GM23338 (cell line): Measurements from ENCODE around the gene GJA10. TPM values are rescaled to one million over a fixed set of nuclear protein-coding genes. Genes with fewer than 3 reads are reported as not detected.

Experiments
- ATAC-seq: fragments of 200-7000 bp; cut with Tn5 transposase; 3 replicates; pipeline ENCODE4 v1.9.1; 2020
- DNase-seq: peaks from one replicate; pipeline ENCODE4 v3.0.0-alpha.2; 2015; ENCODE audit warnings: low spot score
- H2AFZ ChIP-seq: fragments of 200-600 bp; sonication (generic); 2 replicates; pipeline ENCODE4 v1.8.0; 2016; ENCODE audit warnings: antibody characterized with exemption, mild to moderate bottlenecking, moderate library complexity
- H3F3A ChIP-seq: fragments of 200-600 bp; sonication (generic); replicated peaks from 2 replicates; pipeline ENCODE4 v1.8.0; 2017; ENCODE audit warnings: antibody characterized with exemption, mixed run types, low read depth
- H3K27ac ChIP-seq: fragments of 200-600 bp; sonication (generic); 2 replicates; pipeline ENCODE4 v1.6.1; 2016; ENCODE audit warnings: low read depth
- H3K27me3 ChIP-seq: fragments of 200-600 bp; sonication (generic); 2 replicates; pipeline ENCODE4 v1.8.0; 2016; ENCODE audit warnings: mild to moderate bottlenecking, mixed run types, moderate library complexity; ENCODE audit not compliant: insufficient read depth
- H3K36me3 ChIP-seq: fragments of 200-600 bp; sonication (generic); 2 replicates; pipeline ENCODE4 v1.8.0; 2016; ENCODE audit warnings: mild to moderate bottlenecking; ENCODE audit not compliant: insufficient read depth
- H3K4me1 ChIP-seq: fragments of 200-600 bp; sonication (generic); 2 replicates; pipeline ENCODE4 v1.8.0; 2016; ENCODE audit warnings: mild to moderate bottlenecking, moderate library complexity; ENCODE audit not compliant: insufficient read depth
- H3K4me2 ChIP-seq: fragments of 200-600 bp; sonication (generic); 2 replicates; pipeline ENCODE4 v1.7.1; 2017; ENCODE audit warnings: mixed run types
- H3K4me3 ChIP-seq: fragments of 200-600 bp; sonication (generic); 2 replicates; pipeline ENCODE4 v1.6.1; 2016; ENCODE audit warnings: mixed run types
- H3K79me2 ChIP-seq: fragments of 200-600 bp; sonication (generic); replicated peaks from 2 replicates; pipeline ENCODE4 v1.8.0; 2017; ENCODE audit warnings: mild to moderate bottlenecking; ENCODE audit not compliant: insufficient read depth
- H3K9me2 ChIP-seq: fragments of 200-600 bp; sonication (generic); 2 replicates; pipeline ENCODE4 v1.8.0; 2017; ENCODE audit not compliant: insufficient read depth
- H4K20me1 ChIP-seq: fragments of 200-600 bp; sonication (generic); replicated peaks from 2 replicates; pipeline ENCODE4 v1.8.0; 2017; ENCODE audit warnings: mild to moderate bottlenecking; ENCODE audit not compliant: insufficient read depth
- H3K27ac Mint-ChIP-seq: 2 replicates; pipeline ENCODE4 v1.8.0; 2020; ENCODE audit warnings: inconsistent platforms, mild to moderate bottlenecking, moderate library complexity, mixed read lengths
- H3K27me3 Mint-ChIP-seq: 3 replicates; pipeline ENCODE4 v1.8.0; 2022; ENCODE audit warnings: low read depth, mild to moderate bottlenecking, moderate library complexity, mixed read lengths, inconsistent platforms; ENCODE audit not compliant: insufficient read depth, poor library complexity
- H3K36me3 Mint-ChIP-seq: 3 replicates; pipeline ENCODE4 v1.8.0; 2021; ENCODE audit warnings: low read depth, mild to moderate bottlenecking, inconsistent platforms, moderate library complexity, mixed read lengths
- H3K4me1 Mint-ChIP-seq: 3 replicates; pipeline ENCODE4 v1.8.0; 2020; ENCODE audit warnings: mild to moderate bottlenecking, inconsistent platforms, mixed read lengths
- H3K4me3 Mint-ChIP-seq: 3 replicates; pipeline ENCODE4 v1.8.0; 2021; ENCODE audit warnings: moderate library complexity, mild to moderate bottlenecking, inconsistent platforms, mixed read lengths
- H3K9me3 Mint-ChIP-seq: 3 replicates; pipeline ENCODE4 v1.8.0; 2020; ENCODE audit warnings: moderate library complexity, mild to moderate bottlenecking, inconsistent platforms, mixed read lengths
- CTCF ChIP-seq, 2 experiments: fragments of 200-600 bp in 1 of 2; sonication (generic) in 1 of 2; conservative IDR thresholded peaks; 2 replicates each; pipeline versions ENCODE4 v1.5.1 to v1.6.1; 2016 to 2017; ENCODE audit warnings: antibody characterized with exemption in 2 of 2, low read depth in 2 of 2, mild to moderate bottlenecking in 2 of 2, moderate library complexity in 1 of 2
- ETS1 ChIP-seq: IDR thresholded peaks from 2 replicates; pipeline ENCODE4 v1.6.1; 2016; ENCODE audit warnings: antibody characterized with exemption
- EZH2 ChIP-seq: fragments of 200-600 bp; sonication (generic); IDR thresholded peaks from one replicate; pipeline ENCODE4 v1.8.0; 2017; ENCODE audit warnings: antibody characterized with exemption, mild to moderate bottlenecking, low read depth; ENCODE audit not compliant: unreplicated experiment
- EZH2phosphoT487 ChIP-seq: fragments of 200-600 bp; sonication (generic); IDR thresholded peaks from one replicate; pipeline ENCODE4 v1.8.1; 2018; ENCODE audit warnings: antibody characterized with exemption; ENCODE audit not compliant: unreplicated experiment
- JUNB ChIP-seq: IDR thresholded peaks from one replicate; pipeline ENCODE4 v1.6.1; 2016; ENCODE audit warnings: antibody characterized with exemption; ENCODE audit not compliant: unreplicated experiment
- NANOG ChIP-seq: IDR thresholded peaks from 2 replicates; pipeline ENCODE4 v1.6.1; 2016; ENCODE audit warnings: antibody characterized with exemption, borderline replicate concordance
- POLR2AphosphoS5 ChIP-seq: IDR thresholded peaks from 2 replicates; pipeline ENCODE4 v1.6.1; 2016; ENCODE audit warnings: antibody characterized with exemption, low read depth
- REST ChIP-seq: IDR thresholded peaks from one replicate; pipeline ENCODE4 v1.6.1; 2018; ENCODE audit warnings: antibody characterized with exemption; ENCODE audit not compliant: unreplicated experiment
- STAT1 ChIP-seq: IDR thresholded peaks from one replicate; pipeline ENCODE4 v1.6.1; 2016; ENCODE audit warnings: antibody characterized with exemption; ENCODE audit not compliant: unreplicated experiment
- ZNF331 ChIP-seq: fragments of 250-450 bp; sonication (Bioruptor Pico); IDR thresholded peaks from 2 replicates; pipeline ENCODE4 v1.5.0; 2020; ENCODE audit warnings: low read depth, mild to moderate bottlenecking, moderate library complexity
- polyA plus RNA-seq: library from polyadenylated mRNA; unstranded; fragments of >200 nt; fragmentation: Nextera tagmentation; extraction: Ambion mirVana; gene quantifications from 2 replicates; pipeline ENCODE4 v1.2.1, GENCODE V29; 2016
- total RNA-seq: library from RNA; depleted of rRNA; stranded (reverse); fragments of >200 nt; shearing (Covaris generic); gene quantifications from 2 replicates; pipeline ENCODE4 v1.2.3, GENCODE V29; 2014

Gene GJA10
- total and polyA plus RNA-seq, 2 experiments from 2014 or later: not detected

- no peak for ATAC-seq
- H3K9me3 Mint-ChIP-seq: no peaks in the 10 kb centered on the region
- TF ChIP-seq EZH2phosphoT487: no peak
- no peak for TF ChIP-seq CTCF (conservative IDR thresholded peaks at IDR 0.05; ENCODE audit: low read depth in 2 of 2)
- no peak for TF ChIP-seq NANOG
- peaks cover 6% of the 10 kb centered on the region for H3K27me3 Mint-ChIP-seq
- Histone ChIP-seq H3K27ac (no peak overlapping the region), H3K79me2 (no peaks in the 10 kb centered on the region), H3F3A (no peaks in the 10 kb centered on the region), H3K4me1 (0 out of 2 replicates have a peak, but pooled peaks cover 5% of the 10 kb centered on the region), H3K27me3 (no peaks in the 10 kb centered on the region), H4K20me1 (no peaks in the 10 kb centered on the region), H3K9me2 (no peaks in the 10 kb centered on the region; the same call in 1 of the 2 replicates), H2AFZ (no peak overlapping the region), H3K4me3 (no peak overlapping the region), H3K4me2 (no peak overlapping the region), H3K36me3 (no peaks in the 10 kb centered on the region)
- no peak for DNase-seq
- H3K27ac Mint-ChIP-seq: no peak overlapping the region
- H3K4me1 Mint-ChIP-seq: peaks cover 8% of the 10 kb centered on the region
- H3K4me3 Mint-ChIP-seq: no peak overlapping the region
- H3K36me3 Mint-ChIP-seq: no peaks in the 10 kb centered on the region
These were observed 31.6 kb downstream of the GJA10 start for GRCh38 chr6:89925826-89926225.

GRCh38 chr6:89927264-89927663 lies 33.0 kb downstream of the GJA10 start:
- no peak overlapping the region for H3K4me3 ChIP-seq
- H3K9me3 Mint-ChIP-seq: no peaks in the 10 kb centered on the region
- no peak overlapping the region for H3K27ac ChIP-seq
- no peaks in the 10 kb centered on the region; the same call in 1 of the 2 replicates for H3K9me2 ChIP-seq
- no peaks in the 10 kb centered on the region for H3K36me3 Mint-ChIP-seq
- H3K4me1 ChIP-seq: 0 out of 2 replicates have a peak, but pooled peaks cover 5% of the 10 kb centered on the region
- H3K27me3 ChIP-seq: no peaks in the 10 kb centered on the region
- peaks cover 2% of the 10 kb centered on the region for H3K27me3 Mint-ChIP-seq
- peaks cover 8% of the 10 kb centered on the region for H3K4me1 Mint-ChIP-seq
- no peaks in the 10 kb centered on the region for H4K20me1 ChIP-seq
- ATAC-seq (no peak), DNase-seq (no peak)
- H3K27ac Mint-ChIP-seq: no peak overlapping the region
- H3K36me3 ChIP-seq: no peaks in the 10 kb centered on the region
- H3K4me2 ChIP-seq: no peak overlapping the region
- H3F3A ChIP-seq: no peaks in the 10 kb centered on the region
- no peaks in the 10 kb centered on the region for H3K79me2 ChIP-seq
- no peak overlapping the region for H2AFZ ChIP-seq
- H3K4me3 Mint-ChIP-seq: no peak overlapping the region
- TF ChIP-seq NANOG (no peak), POLR2AphosphoS5 (no peak), REST (no peak), EZH2 (no peak), ETS1 (no peak), STAT1 (no peak), JUNB (no peak), ZNF331 (CRISPR knock-in tag) (no peak), CTCF (conservative IDR thresholded peaks at IDR 0.05; ENCODE audit: low read depth in 2 of 2) (no peak), EZH2phosphoT487 (no peak)
